GM19452 (cell line): Measurements from ENCODE around the gene TTC1.
"Not testable (repeated sequence)": the region's sequence is repeated elsewhere in the genome, so short reads cannot be mapped to it uniquely, and the experiment has no call there.

Experiments
- ATAC-seq: cut with Tn5 transposase; IDR thresholded peaks from one replicate; pipeline ENCODE4 v1.9.1; 2021; ENCODE audit not compliant: unreplicated experiment

TTC1 gene

GRCh38 chr5:160039810-160040470 is 31.0 kb downstream of the TTC1 start:
- ATAC-seq = no peak

GRCh38 chr5:160040471-160040835 is 31.5 kb downstream of the TTC1 start:
- no peak for ATAC-seq

- ATAC-seq = no peak
These were observed 33.7 kb downstream of the TTC1 start for GRCh38 chr5:160042671-160043070.

GRCh38 chr5:160044391-160044804 is 35.5 kb downstream of the TTC1 start:
- no peak for ATAC-seq

GRCh38 chr5:160044967-160045366 is 36.0 kb downstream of the TTC1 start:
- no peak for ATAC-seq

GRCh38 chr5:160047423-160047822 is 38.5 kb downstream of the TTC1 start:
- ATAC-seq = no peak

- no peak for ATAC-seq
These were observed 39.2 kb downstream of the TTC1 start for GRCh38 chr5:160048131-160048530.

GRCh38 chr5:160049099-160049498 is 40.2 kb downstream of the TTC1 start:
- ATAC-seq = no peak

- no peak for ATAC-seq
These were observed 45.1 kb downstream of the TTC1 start for GRCh38 chr5:160054047-160054446.

GRCh38 chr5:160054831-160055230 is 45.9 kb downstream of the TTC1 start:
- no peak for ATAC-seq

GRCh38 chr5:160057256-160057655 is 48.3 kb downstream of the TTC1 start:
- no peak for ATAC-seq

- ATAC-seq = no peak
These were observed 51.1 kb downstream of the TTC1 start for GRCh38 chr5:160060001-160060400.

GRCh38 chr5:160061770-160062169 is 52.8 kb downstream of the TTC1 start:
- no peak for ATAC-seq

- no peak for ATAC-seq
These were observed 55.5 kb downstream of the TTC1 start for GRCh38 chr5:160064417-160064810.

- ATAC-seq = no peak
These were observed 56.2 kb downstream of the TTC1 start for GRCh38 chr5:160064995-160065614.

- ATAC-seq = not testable (repeated sequence)
These were observed 60.2 kb downstream of the TTC1 start for GRCh38 chr5:160069120-160069519.

- ATAC-seq = no peak
These were observed 62.6 kb downstream of the TTC1 start for GRCh38 chr5:160071516-160071915.

- ATAC-seq = no peak
These were observed 63.0 kb downstream of the TTC1 start for GRCh38 chr5:160071916-160072315.

GRCh38 chr5:160075073-160075472 is 66.1 kb downstream of the TTC1 start:
- ATAC-seq = no peak

- no peak for ATAC-seq
These were observed 68.1 kb downstream of the TTC1 start for GRCh38 chr5:160076997-160077396.

- no peak for ATAC-seq
These were observed 70.8 kb downstream of the TTC1 start for GRCh38 chr5:160079753-160080152.

GRCh38 chr5:160081495-160081894 is 72.6 kb downstream of the TTC1 start:
- ATAC-seq = no peak
